Adrenal gland (tissue), 5 donors: ENCODE data around the gene RASSF5.

Source experiments
- CTCF ChIP-seq, 6 experiments: fragments of 450-650 bp in 4 of 6; fragments of 200-600 bp in 2 of 6; sonication (generic) in 1 of 6; IDR thresholded peaks; 1 replicate in 5 of 6; 2 replicates in 1 of 6; pipeline versions ENCODE4 v1.5.1 to v1.8.0; 2016 to 2021; ENCODE audit warnings: antibody characterized with exemption in 6 of 6, mild to moderate bottlenecking in 2 of 6, moderate library complexity in 1 of 6
- POLR2A ChIP-seq, 2 donors: fragments of 450-650 bp; IDR thresholded peaks; one replicate each; pipeline ENCODE4 v1.6.1; 2017; ENCODE audit warnings: antibody characterized with exemption in 2 of 2, mild to moderate bottlenecking in 2 of 2, moderate library complexity in 1 of 2
- donor health status: DM: no; HTN: no; CAD: no.

GRCh38 chr1:206631085-206631509 is 123.8 kb downstream of the RASSF5 start:
- TF ChIP-seq CTCF (IDR thresholded peaks at IDR 0.05) (peak in 5 of 6 experiments; percentile 34 to 49 (median 45)), POLR2A (IDR thresholded peaks at IDR 0.05) (no peak)
